Effector CD8-positive, alpha-beta T cell (primary cell): Measurements from ENCODE around the gene GNLY.

Experiments
- DNase-seq: peaks from one replicate; lab custom pipeline; 2025; lab: John Stamatoyannopoulos, UW

GNLY gene

DNA sequence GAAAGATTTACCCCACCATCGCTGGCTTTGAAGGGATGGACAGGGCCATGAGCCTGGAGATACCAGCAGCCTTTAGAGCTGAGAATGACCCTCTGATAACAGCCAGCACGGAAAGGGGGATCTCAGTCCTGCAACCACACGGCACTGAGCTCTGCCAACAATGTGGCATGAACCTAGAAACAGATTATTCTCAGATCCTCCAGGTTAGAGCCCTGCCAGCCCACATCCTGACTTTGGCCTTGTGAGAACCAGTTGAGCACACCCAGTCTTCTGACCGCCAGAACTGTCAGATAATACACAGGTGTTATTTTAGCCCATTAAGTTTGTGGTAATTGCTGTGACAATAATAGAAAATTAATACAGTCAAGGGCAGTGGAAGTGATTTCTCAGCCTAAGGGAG, 9.4 kb upstream of the GNLY start:
- no peak for DNase-seq

DNA sequence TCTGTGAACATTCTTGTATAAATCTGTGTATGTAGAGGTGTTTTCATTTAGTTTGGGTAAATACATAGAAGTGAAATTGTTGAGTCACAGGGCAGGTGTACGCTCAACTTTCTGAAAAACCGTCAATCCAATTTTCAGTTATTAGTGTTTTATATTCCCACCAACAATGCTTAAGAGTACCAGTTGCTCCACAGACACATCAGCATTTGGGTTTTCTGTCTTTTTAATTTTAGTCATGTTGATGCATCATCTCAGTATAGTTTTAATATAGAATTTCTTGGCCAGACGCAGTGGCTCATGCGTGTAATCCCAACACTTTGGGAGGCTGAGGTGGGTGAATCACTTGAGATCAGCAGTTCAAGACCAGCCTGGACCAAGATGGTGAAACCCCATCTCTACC, 3.2 kb upstream of the GNLY start:
- DNase-seq = no peak

DNA sequence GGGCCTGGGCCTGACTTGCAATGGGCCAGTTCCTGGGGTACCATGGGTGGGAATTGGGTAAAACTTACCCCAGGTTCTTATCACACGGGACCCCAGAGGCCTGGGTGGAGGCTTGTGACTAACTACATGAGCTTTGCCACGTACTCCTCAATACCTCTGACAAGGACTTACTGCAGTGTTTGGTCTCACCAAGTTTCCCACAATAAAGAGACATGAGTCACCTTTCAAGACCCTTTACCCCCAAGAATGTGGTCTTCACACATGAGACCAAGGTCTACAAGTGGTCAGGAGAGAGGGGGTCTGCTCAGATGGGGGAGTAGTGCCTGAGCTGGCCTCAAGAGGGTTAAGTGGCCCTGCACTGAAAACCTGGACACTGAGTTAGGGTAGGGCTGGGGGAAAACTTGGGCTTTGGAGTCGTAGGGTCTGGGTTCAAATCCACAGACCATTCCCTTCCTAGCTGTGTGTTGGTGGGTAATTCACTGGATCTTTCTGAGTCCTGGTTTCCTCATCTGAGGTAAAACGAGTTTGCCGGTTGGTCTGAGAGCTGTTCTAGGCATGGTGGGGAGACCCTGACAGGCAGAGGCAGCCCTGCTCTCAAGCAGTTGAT, 2.0 kb upstream of the GNLY start:
- no peak for DNase-seq

DNA sequence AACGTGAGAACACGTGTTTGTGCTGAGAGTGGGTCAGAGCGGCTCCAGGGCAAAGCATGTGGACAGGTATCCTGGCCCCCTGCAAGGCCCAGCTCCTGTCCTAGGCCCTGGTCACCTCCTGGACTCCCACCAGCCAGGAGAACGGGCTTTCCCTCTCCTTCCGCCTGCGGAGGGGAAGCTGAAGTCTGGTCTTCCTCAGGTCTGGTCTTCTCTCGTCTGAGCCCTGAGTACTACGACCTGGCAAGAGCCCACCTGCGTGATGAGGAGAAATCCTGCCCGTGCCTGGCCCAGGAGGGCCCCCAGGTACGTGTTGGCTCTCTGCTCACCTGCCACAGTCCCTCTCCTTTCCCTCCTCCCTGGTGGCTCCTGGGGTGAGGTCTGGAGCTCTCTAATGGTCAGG, 963 bp downstream of the GNLY start:
- DNase-seq = no peak

DNA sequence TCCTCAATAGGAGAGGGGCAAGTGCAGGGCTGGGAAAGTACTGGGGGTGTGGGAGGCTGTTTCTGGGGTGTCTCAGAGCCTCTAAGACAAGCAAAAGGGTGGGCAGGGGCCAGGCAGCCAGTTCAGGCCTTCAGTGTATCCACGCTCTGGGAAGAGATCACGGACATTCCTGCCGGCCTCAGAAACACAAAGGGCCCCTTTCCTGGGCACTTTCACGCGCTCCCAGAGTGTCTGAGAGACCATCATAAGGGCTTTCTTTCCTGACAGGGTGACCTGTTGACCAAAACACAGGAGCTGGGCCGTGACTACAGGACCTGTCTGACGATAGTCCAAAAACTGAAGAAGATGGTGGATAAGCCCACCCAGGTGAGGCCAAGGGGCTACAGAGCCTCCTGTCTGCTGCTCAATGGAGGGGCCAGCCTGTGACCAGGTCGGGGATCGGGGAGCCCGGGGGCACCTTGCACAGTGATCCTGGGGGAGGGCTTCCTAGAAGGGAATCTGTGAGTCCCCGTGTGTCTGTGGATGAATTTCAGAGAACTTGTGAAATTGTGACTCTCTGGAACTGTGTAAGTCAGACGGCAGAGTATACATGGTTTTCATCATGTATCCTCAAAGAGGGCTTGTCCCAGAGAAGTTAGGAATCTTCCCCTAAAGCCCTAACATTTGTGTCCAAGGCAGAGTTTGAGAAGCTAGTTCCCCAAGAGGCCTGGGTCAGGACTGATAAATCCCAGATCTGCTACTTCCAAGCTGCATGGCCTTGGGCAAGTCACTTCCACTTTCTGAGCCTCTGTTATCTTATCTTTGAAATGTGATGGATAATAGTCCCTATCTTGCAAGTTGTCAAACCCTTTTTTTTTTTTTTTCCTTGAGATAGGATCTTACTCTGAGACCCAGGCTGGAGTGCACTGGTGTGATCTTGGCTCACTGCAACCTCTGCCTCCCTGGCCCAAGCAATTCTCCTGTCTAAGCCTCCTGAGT, 1.8 kb downstream of the GNLY start:
- DNase-seq = no peak

DNA sequence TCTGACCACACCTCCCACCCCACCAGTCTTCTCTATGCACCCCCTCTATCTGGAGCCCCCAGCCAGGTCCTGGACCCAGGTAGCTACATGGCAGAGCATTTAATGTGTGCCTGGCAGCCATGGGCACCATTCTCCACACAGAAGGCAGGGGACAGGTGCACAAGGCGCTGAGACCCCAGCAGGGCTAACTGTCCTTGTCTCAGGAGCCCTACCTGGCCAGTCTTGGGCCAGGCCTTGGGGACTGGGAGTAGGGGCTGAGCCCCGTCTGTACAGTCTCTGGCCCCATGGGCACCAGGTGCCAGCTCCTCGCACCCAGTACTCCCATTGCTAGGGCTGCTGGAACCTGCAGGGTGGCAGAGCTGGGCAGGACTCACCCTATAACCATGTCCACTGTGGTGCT, 2.9 kb downstream of the GNLY start:
- no peak for DNase-seq

DNA sequence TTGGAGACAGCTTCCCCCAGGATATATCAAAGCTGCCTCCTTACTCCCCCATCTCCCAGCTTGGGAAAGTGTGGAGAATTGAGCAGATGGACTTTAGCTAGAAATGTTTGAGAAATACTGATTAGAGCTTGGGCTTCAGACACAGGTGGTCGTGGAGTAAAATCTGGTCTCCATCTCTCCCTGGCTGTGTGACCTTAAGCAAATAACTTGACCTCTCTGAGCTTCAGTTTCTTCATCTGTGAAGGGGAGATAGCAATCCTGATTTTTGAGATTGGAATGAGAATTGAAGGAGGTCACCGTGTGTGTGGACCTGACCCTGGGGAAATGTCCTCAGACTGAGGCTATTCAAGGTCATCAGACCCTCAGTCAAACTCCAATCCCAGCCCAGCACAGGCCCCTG, 3.6 kb downstream of the GNLY start:
- DNase-seq = no peak

DNA sequence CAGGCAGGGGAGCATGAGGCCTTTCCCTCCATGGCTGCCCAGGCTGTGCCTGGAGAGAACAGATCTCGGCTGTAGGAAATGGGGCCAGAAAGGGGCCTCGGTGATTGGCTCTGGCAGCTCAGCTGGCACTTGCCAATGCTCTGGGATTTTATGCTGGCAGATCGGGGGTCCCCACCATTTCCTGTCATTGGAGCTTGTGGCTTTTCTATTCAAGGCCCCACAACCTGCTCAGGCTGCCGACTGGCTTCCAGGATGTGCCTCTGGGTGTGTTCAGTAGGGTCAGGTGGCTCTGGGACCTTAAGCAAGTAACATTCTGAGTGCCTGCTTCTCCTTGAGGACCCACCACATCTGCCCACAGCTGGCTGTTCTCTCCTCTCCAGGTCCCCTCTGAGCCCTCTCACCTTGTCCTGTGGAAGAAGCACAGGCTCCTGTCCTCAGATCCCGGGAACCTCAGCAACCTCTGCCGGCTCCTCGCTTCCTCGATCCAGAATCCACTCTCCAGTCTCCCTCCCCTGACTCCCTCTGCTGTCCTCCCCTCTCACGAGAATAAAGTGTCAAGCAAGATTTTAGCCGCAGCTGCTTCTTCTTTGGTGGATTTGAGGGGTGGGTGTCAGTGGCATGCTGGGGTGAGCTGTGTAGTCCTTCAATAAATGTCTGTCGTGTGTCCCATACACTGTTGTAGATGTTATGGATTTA, 4.2 kb downstream of the GNLY start:
- no peak for DNase-seq

DNA sequence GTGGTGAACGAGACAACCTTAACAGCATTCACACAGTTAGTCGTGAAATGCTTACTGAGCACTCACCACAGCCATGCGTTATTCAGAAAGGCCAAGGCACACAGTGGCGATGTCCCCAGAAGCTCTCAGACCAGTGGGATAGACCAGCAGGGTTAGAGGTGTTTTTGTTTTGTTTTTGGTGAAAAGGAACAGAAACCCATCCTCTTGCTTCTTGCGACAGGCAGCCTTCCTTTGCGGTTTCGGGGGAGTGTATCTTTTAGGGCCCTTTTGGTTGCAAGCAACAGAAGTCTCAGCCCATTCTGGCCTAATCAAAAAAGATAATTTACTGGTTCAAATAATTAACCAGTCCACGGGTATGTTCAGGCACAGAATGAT, 4.7 kb downstream of the GNLY start:
- DNase-seq = no peak

DNA sequence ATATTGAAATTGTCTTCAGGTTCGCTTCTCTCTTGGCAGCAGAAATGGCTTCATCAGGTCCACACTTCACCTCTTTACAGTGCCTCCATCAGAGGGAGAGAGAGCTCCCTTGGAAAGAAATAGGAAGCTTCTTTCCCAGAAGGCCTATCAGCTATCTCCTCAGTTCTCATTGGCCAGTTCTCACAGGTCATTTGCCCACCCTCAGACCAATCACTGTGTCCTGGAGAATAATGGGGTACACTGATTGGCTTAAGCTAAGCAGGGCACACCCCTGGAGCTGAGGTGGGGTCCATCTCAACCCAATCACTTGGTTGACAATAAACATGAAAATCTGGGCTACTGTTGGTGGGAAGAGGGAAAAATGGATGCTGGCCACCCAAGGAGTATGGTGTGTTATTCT, 5.2 kb downstream of the GNLY start:
- no peak for DNase-seq

DNA sequence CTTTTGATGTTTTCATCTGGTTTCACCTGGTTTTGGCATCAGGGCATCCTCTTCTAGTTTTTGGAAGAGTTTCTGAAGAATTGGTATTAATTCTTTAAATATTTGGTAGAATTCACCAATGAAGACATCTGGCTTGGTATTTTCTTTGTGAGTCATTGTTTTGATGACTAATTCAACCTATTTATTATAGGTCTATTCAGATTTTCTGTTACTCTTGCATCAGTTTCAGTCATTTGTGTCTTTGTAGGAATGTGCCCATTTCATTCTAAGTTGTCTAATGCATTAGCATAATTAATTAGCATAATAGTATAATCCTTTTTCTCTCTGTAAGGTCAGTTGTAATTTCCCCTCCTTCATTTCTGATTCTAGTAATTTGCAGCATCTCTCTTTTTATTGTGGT, 8.0 kb downstream of the GNLY start:
- no peak for DNase-seq

DNA sequence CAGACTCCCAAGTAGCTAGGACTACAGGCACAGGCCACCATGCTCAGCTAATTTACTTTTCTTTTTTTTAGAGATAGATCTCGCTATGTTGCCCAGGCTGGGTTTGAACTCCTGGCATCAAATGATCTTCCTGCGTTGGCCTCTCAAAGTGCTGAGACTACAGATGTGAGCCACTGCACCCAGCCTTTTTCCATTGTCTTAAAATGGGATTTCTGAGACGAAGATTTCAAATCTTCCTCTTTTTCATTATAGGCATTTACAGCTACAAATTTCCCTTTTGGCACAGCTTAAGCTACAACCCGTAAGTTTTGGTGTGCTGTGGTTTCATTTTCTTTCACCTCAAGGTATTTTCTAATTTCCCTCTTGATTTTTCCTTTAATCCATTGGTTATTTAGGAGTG, 8.6 kb downstream of the GNLY start:
- no peak for DNase-seq

DNA sequence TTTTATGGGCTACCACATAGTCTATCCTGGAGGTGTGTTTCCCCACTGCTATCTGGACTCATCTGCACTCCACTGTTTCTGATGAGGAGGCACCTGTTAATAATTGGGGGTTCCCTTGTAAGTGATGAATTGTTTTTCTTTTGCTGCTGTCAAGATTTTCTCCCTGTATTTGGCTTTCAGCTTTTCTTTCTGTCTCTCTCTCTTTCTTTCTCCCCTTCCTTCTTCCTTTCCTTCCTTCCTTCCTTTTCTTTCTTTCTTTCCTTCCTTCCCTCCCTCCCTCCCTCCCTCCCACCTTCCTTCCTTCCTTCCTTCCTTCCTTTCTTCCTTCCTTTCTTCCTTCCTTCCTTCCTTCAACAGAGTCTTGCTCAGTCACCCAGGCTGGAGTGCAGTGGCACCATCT, 9.2 kb downstream of the GNLY start:
- no peak for DNase-seq

DNA sequence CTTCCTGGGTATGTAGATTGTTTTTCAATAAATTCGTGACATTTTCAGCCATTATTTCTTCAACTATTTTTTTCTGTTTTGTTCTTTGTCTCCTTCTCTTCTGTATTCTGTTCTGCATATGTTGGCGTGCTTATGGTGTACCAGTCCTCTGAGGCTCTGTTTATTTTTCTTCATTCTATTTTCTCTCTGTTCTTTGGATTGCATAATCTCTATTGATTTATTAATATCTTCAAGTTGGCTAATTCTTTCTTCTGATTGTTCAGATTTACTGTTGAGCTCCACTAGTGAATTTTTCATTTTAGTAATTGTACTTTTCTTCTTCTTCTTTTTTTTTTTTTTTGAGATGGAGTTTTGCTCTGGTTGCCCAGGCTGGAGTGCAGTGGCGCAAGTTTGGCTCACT, 9.9 kb downstream of the GNLY start:
- no peak for DNase-seq

DNA sequence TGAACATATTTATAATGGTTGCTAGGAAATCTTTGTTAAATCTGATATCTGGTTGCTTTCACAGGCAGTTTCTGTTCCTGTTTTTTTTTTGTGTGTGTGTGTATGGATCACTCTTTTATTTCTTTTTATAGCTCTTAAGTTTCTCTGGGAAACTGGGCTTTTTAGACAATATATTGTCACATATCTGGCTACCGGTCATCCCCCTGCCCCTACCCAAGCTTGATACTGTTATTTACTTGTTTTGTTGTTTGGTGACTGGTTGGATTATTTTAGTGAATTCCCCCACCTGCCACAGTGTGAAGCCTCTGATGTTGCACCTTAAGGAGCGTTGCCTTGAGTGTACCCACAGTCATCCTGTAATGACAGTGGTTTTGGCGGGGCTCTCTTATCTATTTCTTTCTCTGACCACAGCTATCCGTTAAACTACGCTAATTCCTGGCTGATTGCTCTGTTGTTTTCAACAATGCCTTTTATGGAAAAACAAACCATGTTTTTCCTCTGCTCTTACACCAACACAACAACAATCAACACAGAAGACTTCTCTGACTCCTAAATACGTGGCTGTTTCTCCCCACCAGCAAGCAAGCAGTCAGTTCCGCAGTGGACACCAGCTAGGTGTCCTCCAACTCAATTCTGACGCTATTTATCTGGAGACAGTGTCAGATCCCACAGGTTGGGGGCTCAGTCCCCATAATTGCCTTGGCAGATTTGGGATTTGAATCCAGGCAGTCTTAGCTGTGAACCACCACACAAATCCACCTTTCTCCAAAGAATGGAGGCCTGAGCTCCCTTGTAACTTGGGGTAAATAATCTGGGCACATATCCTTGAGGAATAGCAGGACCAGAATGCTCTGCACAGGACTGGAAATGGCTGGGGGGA, 10.9 kb downstream of the GNLY start:
- no peak for DNase-seq

DNA sequence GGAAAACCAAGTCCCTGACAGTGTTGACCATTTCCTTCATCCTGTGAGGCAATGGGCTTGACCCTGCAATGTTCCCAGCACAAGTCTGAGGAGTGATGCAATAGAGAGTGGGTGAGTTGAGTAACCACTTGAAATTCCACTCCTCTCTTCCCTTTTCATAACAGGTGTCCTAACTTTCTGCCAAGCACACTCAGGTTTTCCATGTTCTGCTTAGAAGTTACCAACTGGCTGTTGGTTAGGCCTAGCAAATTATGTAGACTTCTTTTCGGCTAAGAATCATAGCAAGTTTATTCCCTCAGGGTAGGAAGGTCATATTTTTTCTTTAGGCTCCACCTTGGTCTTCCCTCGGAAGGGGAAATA, 11.5 kb downstream of the GNLY start:
- DNase-seq = no peak

DNA sequence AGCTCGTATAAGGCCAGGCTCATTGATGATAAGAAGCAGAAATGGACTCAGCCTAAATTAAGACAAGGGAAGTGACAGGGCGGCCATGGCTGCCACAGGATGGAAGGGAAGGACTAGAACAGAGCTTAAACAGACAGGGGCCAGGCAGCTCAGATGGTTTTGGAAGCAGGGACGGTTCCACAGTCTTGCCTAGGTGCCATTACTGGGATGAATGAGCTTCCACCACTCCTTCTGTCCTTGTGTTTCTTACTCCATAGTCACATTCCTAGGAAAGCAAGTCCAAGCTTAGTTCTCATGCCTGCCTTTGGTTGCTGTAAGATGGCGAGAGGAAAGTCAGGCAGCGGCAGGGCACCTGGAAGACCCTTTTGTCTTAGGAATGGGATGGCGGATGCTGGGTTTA, 11.9 kb downstream of the GNLY start:
- no peak for DNase-seq

DNA sequence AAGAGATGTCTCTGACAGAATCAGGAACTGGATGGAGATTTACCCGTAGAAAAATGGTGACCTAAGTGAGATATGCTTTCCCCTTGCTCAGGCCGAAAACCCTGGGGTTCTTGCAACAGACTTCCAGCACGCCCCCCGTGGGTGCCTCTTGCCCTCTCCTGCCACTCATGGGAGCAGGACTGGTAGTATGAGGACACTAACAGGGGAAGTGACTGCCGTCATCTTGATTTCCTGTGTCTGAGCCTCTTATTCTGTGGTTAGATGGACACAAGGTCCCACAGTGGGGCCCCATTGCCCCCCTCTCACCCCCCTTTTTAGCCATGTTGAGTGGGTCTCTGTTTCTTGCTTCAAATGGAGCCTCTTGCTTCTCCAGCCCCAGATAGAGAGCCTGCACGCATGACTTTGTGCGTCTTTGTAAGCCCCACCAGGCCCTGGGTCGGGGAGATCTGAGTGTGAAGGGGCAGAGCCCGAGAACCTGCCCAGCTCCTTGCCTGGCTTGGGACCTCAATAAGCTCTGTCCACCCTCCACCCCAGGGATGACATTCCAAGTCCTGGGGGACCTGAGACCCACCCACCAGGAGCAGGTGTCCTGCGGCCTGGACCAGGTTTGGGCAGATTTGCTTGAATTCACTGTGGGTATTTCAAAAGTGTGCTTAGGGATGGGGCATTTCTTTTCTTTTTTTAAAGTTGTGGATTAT, 12.6 kb downstream of the GNLY start:
- no peak for DNase-seq

DNA sequence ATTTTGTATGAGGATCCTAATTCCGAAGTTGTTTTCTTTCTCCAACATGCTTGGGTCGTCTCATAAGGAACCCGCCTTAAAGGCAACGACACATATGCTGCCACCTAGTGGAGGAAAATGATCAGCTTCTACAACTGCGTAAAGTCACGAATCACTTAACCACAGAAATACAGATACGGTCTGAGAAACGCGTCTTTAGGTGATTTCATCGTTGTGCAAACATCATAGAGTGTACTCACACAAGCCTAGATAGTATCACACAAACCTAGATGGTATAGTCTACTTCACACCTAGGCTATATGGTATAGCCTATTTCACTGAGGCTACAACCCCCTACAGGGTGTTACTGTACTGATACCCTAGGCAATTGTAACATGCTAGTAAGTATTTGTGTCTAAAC, 13.1 kb downstream of the GNLY start:
- peak; percentile 15 for DNase-seq

DNA sequence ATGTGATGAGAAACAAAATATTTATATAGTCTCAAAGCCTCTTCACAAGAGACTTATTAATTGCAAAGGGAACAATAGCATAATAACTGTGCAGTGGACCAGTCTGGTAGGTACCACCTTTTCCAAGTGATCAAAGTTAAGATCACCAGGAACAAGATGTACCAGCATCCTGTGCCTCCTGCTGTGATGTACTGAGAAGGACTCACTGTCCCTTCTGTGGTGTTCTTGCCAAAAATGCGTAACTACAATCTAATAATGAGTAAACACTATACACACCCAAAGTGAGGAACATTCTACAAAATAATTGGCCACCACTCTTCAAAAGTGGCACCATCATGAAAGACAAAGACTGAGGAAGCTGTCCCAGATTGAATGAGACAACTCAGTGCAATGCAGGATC, 14.5 kb downstream of the GNLY start:
- DNase-seq = no peak

DNA sequence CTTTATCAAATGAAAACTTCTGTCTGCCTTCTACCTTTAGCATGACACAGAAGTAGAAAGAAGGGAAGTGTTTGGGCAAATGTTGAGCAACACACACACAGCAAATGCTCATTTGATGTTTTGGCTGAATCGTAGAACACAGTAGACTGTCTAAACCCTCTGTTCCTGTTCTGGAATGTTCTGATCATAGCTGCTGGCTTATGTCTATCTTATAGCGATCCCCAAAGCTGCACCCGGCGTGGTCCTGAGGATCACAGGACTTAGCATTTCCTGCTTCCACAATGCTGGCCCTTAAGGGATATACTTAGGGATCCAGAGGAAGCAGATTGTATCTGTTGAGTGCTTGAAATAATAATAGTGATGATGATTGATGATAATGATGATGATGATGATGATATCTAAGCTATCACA, 15.2 kb downstream of the GNLY start:
- DNase-seq = no peak
